HL-60 (cell line): ENCODE measurements around the gene FAM118A.
"Not testable (repeated sequence)": the region's sequence is repeated elsewhere in the genome, so short reads cannot be mapped to it uniquely, and the experiment has no call there.

ENCODE experiments used
- DNase-seq, 2 experiments: peaks; one replicate each; pipeline ENCODE4 v3.0.0-alpha.2; 2010 to 2020; ENCODE audit warnings: low read depth in 1 of 2, low spot score in 1 of 2
- H3K27ac ChIP-seq: fragments of 250-450 bp; sonication (Bioruptor Pico); replicated peaks from 2 replicates; pipeline ENCODE4 v1.5.1; 2020; ENCODE audit warnings: mild to moderate bottlenecking, moderate library complexity
- H3K27me3 ChIP-seq: fragments of 250-450 bp; sonication (Bioruptor Pico); 2 replicates; pipeline ENCODE4 v1.5.1; 2021; ENCODE audit warnings: mild to moderate bottlenecking, moderate library complexity; ENCODE audit not compliant: insufficient read depth, poor library complexity, severe bottlenecking
- H3K4me3 ChIP-seq: replicated peaks from 2 replicates; pipeline ENCODE4 v1.5.1; 2011; ENCODE audit warnings: mild to moderate bottlenecking, control low read depth, low read length; ENCODE audit not compliant: insufficient read depth
- GABPA ChIP-seq: IDR thresholded peaks from 2 replicates; pipeline ENCODE4 v1.6.1; 2012; ENCODE audit warnings: low read depth
- POLR2AphosphoS5 ChIP-seq: IDR thresholded peaks from 2 replicates; pipeline ENCODE4 v1.6.1; 2012; ENCODE audit warnings: low read depth
- SPI1 ChIP-seq: IDR thresholded peaks from 2 replicates; pipeline ENCODE4 v1.6.1; 2012; ENCODE audit warnings: low read depth, mild to moderate bottlenecking, borderline replicate concordance
- TF ChIP-seq, protein P1 (sequence below): IDR thresholded peaks from 2 replicates; pipeline ENCODE4 v1.6.1; 2012; ENCODE audit warnings: low read depth; ENCODE audit not compliant: insufficient replicate concordance
- TF ChIP-seq, protein P2 (sequence below): IDR thresholded peaks from one replicate; pipeline ENCODE4 v1.5.1; 2011; ENCODE audit warnings: low read length, control low read depth, inconsistent platforms; ENCODE audit not compliant: insufficient read depth

The FAM118A gene

DNA sequence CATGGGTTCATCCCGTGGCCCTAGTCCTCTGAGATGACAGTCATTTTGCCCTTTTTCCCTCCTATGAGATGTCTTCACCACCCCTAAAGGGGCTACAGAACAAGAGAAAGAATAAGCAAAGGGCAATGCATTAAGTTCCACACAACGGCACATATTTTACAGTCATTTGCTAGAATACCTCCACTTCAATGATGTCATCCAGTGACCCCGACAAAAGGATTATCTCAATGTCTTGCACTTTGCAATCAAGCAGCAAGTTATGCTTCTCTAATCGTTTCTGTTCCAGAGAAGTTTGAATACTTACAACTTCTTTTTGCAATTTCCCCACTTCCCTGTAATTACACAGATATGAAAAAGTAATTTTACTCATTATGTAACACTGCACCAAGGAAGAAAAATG is 49.9 kb downstream of the FAM118A start:
- no peaks in the 10 kb centered on the region for H3K27me3 ChIP-seq
- no peak overlapping the region for H3K4me3 ChIP-seq
- H3K27ac ChIP-seq: no peak overlapping the region
- DNase-seq: no peak
- TF ChIP-seq, protein P1, sequence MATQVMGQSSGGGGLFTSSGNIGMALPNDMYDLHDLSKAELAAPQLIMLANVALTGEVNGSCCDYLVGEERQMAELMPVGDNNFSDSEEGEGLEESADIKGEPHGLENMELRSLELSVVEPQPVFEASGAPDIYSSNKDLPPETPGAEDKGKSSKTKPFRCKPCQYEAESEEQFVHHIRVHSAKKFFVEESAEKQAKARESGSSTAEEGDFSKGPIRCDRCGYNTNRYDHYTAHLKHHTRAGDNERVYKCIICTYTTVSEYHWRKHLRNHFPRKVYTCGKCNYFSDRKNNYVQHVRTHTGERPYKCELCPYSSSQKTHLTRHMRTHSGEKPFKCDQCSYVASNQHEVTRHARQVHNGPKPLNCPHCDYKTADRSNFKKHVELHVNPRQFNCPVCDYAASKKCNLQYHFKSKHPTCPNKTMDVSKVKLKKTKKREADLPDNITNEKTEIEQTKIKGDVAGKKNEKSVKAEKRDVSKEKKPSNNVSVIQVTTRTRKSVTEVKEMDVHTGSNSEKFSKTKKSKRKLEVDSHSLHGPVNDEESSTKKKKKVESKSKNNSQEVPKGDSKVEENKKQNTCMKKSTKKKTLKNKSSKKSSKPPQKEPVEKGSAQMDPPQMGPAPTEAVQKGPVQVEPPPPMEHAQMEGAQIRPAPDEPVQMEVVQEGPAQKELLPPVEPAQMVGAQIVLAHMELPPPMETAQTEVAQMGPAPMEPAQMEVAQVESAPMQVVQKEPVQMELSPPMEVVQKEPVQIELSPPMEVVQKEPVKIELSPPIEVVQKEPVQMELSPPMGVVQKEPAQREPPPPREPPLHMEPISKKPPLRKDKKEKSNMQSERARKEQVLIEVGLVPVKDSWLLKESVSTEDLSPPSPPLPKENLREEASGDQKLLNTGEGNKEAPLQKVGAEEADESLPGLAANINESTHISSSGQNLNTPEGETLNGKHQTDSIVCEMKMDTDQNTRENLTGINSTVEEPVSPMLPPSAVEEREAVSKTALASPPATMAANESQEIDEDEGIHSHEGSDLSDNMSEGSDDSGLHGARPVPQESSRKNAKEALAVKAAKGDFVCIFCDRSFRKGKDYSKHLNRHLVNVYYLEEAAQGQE: no peak
- no peak for TF ChIP-seq POLR2AphosphoS5
- TF ChIP-seq, protein P2, sequence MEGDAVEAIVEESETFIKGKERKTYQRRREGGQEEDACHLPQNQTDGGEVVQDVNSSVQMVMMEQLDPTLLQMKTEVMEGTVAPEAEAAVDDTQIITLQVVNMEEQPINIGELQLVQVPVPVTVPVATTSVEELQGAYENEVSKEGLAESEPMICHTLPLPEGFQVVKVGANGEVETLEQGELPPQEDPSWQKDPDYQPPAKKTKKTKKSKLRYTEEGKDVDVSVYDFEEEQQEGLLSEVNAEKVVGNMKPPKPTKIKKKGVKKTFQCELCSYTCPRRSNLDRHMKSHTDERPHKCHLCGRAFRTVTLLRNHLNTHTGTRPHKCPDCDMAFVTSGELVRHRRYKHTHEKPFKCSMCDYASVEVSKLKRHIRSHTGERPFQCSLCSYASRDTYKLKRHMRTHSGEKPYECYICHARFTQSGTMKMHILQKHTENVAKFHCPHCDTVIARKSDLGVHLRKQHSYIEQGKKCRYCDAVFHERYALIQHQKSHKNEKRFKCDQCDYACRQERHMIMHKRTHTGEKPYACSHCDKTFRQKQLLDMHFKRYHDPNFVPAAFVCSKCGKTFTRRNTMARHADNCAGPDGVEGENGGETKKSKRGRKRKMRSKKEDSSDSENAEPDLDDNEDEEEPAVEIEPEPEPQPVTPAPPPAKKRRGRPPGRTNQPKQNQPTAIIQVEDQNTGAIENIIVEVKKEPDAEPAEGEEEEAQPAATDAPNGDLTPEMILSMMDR: no peak
- no peak for TF ChIP-seq SPI1
- TF ChIP-seq GABPA: no peak

DNA sequence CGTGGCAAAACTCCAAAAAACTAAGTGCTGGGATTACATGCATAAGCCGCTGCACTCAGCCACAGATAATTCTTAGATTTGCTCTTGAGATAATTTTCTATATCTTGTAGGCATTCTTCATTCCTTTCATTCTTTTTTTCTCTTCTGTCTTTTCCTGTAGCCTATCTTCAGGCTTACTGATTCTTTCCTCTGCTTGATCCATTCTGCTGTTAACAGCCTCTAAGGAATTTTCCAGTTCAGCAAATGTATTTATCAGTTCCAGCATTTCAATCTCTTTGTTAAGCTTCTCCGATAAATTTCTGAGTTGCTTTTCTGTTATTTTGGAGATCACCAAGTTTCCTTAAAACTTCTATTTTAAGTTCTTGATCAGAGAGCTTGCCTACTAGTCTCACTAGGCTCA is 57.0 kb downstream of the FAM118A start:
- Histone ChIP-seq H3K4me3 (no peak overlapping the region), H3K27ac (no peak overlapping the region), H3K27me3 (no peaks in the 10 kb centered on the region)
- TF ChIP-seq GABPA (no peak), POLR2AphosphoS5 (no peak), SPI1 (no peak)
- TF ChIP-seq, protein P1: no peak
- TF ChIP-seq, protein P2: no peak
- DNase-seq: no peak

DNA sequence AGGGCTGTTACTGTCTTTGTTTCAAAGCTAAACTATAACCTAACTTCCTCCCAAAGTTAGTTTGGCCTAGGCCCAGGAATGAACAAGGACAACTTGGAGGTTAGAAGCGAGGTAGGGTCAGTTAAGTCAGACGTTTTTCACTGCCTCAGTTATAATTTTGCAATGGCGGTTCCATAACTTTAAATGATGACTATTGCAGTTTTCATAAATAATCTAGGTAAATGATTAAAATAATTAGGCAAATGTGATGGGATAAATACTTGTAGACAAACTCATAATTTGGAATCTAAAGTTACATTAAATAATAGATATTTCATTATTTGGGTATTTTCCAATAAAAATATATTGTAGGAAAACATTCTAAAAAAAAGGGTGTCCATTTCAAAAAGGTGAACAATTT is 63.9 kb downstream of the FAM118A start:
- not testable (repeated sequence) for DNase-seq, H3K27ac ChIP-seq, H3K4me3 ChIP-seq, H3K27me3 ChIP-seq

DNA sequence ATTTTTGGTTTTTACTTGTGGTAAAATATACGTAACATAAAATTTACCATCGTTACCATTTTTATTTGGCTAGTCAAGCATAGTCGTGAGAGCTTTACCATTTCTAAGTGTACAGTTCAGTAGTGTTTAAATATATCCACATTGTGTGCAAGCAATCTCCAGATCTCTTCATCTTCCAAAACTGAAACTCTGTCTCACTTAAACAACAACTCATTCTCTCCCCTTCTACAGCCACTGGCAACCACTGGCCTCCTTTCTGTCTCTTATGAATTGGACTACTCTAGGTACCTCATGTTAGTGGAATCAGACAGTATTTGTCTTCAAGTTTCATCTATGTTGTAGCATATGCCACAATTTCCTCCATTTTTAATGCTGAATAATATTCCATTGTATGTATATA is 66.3 kb downstream of the FAM118A start:
- no peak overlapping the region for H3K4me3 ChIP-seq
- no peak for DNase-seq
- no peak overlapping the region; the same call in 1 of the 2 replicates for H3K27ac ChIP-seq
- TF ChIP-seq, protein P1: no peak
- TF ChIP-seq, protein P2: no peak
- TF ChIP-seq SPI1 (no peak), GABPA (no peak), POLR2AphosphoS5 (no peak)
- no peaks in the 10 kb centered on the region for H3K27me3 ChIP-seq
